ENCODE results near the gene RSF1. TPM values are rescaled to one million over a fixed set of nuclear protein-coding genes. Genes with fewer than 3 reads are reported as not detected.

Gene RSF1
- total RNA-seq, 1 donor from 2014 or later: 40.6 TPM

DNA sequence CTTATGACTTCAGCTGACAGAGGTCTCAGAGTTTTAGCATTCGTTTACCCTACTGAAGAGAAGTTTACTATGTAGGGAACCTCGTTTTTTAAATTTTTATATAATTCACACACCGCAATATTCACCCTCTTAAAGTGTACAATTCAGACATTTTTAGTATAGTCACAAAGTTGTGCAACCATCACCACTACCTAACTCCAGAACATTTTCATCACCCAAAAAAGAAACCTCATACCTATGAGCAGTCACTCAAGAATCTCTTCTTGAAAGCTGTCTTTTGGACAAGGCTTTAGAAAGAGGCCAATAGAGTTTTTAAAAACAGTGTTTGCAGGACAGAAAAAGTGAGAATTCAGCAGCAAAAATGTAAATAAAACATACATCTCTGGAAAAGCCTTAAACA lies 143.4 kb downstream of the RSF1 start:
- Histone ChIP-seq H3K9me3 (replicated peaks) (no peaks in the 10 kb centered on the region), H3K4me3 (no peak overlapping the region), H3K27ac (replicated peaks) (no peak overlapping the region), H3K4me1 (peaks cover 9% of the 10 kb centered on the region), H3K36me3 (peaks cover 98% of the 10 kb centered on the region), H3K27me3 (ENCODE audit: low read depth) (no peaks in the 10 kb centered on the region)
- TF ChIP-seq, protein P1, sequence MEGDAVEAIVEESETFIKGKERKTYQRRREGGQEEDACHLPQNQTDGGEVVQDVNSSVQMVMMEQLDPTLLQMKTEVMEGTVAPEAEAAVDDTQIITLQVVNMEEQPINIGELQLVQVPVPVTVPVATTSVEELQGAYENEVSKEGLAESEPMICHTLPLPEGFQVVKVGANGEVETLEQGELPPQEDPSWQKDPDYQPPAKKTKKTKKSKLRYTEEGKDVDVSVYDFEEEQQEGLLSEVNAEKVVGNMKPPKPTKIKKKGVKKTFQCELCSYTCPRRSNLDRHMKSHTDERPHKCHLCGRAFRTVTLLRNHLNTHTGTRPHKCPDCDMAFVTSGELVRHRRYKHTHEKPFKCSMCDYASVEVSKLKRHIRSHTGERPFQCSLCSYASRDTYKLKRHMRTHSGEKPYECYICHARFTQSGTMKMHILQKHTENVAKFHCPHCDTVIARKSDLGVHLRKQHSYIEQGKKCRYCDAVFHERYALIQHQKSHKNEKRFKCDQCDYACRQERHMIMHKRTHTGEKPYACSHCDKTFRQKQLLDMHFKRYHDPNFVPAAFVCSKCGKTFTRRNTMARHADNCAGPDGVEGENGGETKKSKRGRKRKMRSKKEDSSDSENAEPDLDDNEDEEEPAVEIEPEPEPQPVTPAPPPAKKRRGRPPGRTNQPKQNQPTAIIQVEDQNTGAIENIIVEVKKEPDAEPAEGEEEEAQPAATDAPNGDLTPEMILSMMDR (IDR thresholded peaks at IDR 0.05; ENCODE audit: borderline replicate concordance): no peak
- intact Hi-C loops (cut with micrococcal nuclease): no loop called here
- no peak for DNase-seq

DNA sequence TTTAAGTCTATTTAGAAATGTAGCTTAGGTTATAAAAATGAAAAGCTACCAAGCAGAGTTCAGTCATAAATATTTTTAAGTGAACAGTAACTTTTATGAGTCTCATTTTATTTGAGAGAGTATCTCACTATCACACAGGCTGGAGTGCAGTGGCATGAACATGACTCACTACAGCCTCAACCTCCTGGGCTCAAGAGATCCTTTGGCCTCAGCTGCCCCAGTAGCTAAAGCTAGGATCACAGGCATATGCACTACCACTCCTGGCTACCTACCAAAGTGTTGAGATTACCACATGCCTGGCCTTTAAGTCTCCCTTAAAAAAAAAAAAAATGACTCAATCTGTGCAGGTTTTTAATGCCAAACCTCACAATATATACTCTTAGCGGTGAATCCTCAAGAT lies 148.3 kb downstream of the RSF1 start:
- Histone ChIP-seq H3K4me3 (no peak overlapping the region), H3K27me3 (ENCODE audit: low read depth) (no peaks in the 10 kb centered on the region), H3K9me3 (replicated peaks) (no peaks in the 10 kb centered on the region), H3K27ac (replicated peaks) (peak overlapping the region; percentile 53), H3K4me1 (peaks cover 32% of the 10 kb centered on the region), H3K36me3 (peaks cover 93% of the 10 kb centered on the region)
- TF ChIP-seq, protein P1 (IDR thresholded peaks at IDR 0.05; ENCODE audit: borderline replicate concordance): no peak
- intact Hi-C loops (cut with micrococcal nuclease): no loop called here
- DNase-seq: no peak

DNA sequence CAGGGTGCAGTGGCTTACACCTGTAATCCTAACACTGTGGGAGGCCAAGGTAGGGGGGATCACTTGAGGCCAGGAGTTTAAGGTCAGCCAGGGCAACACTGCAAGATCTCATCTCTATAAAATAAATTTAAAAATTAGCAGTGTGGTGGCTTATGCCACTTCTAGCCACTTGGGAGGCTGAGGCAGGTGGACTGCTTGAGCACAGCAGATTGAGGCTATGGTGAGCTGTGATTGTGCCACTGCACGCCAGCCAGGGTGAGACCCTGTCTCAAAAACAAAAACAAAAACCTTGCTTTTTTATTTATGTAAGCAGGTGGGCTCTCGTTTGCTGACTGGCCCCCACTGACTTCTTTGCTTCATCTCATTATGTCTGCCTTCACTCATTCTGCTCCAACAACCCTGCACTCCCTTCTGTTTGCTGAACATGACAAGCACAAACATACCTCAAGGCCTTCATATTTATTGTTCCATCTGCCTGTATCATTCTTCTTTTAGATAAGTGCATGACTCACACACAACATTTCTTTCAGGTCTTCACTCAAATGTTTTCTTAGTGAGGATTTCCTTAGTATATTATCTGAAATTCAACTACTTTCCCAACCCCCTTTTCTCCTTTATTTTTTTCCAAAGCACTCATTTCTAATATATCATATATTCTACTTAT lies 150.5 kb downstream of the RSF1 start:
- H3K36me3 ChIP-seq: peaks cover 89% of the 10 kb centered on the region
- TF ChIP-seq, protein P1 (IDR thresholded peaks at IDR 0.05; ENCODE audit: borderline replicate concordance): no peak
- H3K27me3 ChIP-seq (ENCODE audit: low read depth): no peaks in the 10 kb centered on the region
- DNase-seq: no peak
- no peaks in the 10 kb centered on the region for H3K9me3 ChIP-seq (replicated peaks)
- H3K27ac ChIP-seq (replicated peaks): no peak overlapping the region
- peaks cover 35% of the 10 kb centered on the region for H3K4me1 ChIP-seq
- no peak overlapping the region for H3K4me3 ChIP-seq
- intact Hi-C loops (cut with micrococcal nuclease): no loop called here

DNA sequence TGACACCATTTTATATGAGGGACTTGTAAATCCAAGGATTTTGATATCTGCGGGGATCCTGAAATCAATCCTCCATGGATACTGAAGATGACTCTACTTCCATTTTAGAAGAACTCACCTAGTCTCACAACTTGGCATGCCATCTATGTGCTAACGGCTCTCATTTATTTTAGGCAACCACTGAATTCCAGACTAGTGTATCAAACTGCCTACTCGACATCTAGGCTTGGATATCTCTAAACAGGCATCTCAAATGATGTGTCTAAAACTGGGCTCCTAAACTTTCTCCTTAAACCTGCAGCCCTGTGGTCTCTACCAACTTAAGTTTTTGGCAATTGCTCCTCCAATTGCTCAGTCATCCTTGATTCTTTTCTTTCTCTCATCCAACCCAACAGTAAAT lies 151.8 kb downstream of the RSF1 start:
- no peak for DNase-seq
- peaks cover 88% of the 10 kb centered on the region for H3K36me3 ChIP-seq
- H3K4me3 ChIP-seq: no peak overlapping the region
- H3K27ac ChIP-seq (replicated peaks): no peak overlapping the region
- TF ChIP-seq, protein P1 (IDR thresholded peaks at IDR 0.05; ENCODE audit: borderline replicate concordance): no peak
- H3K4me1 ChIP-seq: peaks cover 36% of the 10 kb centered on the region
- H3K9me3 ChIP-seq (replicated peaks): no peaks in the 10 kb centered on the region
- intact Hi-C loops (cut with micrococcal nuclease): no loop called here
- H3K27me3 ChIP-seq (ENCODE audit: low read depth): no peaks in the 10 kb centered on the region

DNA sequence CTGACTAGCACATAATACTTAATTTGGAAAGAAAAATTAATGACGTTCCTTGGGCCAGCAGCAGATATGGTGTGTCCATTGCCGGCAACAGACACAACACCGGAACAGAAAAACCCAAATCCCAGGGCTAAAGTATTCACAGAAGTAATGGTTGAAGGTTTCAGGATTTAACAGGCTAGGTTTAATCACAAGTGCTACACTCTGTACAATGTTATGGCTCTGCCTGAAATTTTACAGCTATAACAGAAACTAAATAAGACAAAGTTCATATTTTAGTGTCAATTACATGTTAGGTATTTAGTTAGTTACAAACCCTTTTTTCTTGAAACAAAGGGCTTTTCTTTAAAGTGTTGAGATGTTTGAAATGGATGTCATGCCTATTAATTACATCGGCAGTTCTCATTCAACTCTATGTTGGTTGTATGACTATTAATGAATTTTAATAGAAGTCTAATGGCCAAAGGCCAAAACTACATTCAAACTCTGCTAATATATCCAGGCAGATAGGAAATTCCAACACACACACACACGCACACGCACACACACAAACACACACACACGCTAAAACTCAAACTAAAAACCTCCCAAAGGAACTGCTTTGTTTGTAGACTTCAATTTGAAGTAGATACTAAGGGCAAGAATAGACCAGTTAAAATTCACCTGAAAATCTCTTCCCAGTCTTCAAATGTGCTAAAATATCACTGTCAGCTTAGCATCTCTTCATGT lies 155.1 kb downstream of the RSF1 start:
- Histone ChIP-seq H3K27ac (replicated peaks) (peak overlapping the region; percentile 7), H3K36me3 (peaks cover 60% of the 10 kb centered on the region), H3K4me3 (no peak overlapping the region), H3K27me3 (ENCODE audit: low read depth) (no peaks in the 10 kb centered on the region), H3K4me1 (peaks cover 21% of the 10 kb centered on the region), H3K9me3 (replicated peaks) (no peaks in the 10 kb centered on the region)
- intact Hi-C loops (cut with micrococcal nuclease): no loop called here
- no peak for DNase-seq
- TF ChIP-seq, protein P1 (IDR thresholded peaks at IDR 0.05; ENCODE audit: borderline replicate concordance): no peak
